Loucy (cell line): ENCODE results near the gene OR2T5.
"Not testable (repeated sequence)": the region's sequence is repeated elsewhere in the genome, so short reads cannot be mapped to it uniquely, and the experiment has no call there.

Experiments used
- EZH2phosphoT487 ChIP-seq: fragments of 200-600 bp; IDR thresholded peaks from 2 replicates; pipeline ENCODE4 v1.6.1; 2018; ENCODE audit warnings: antibody characterized with exemption, mild to moderate bottlenecking, moderate library complexity, borderline replicate concordance
- TF ChIP-seq, protein P1 (sequence below): fragments of 200-600 bp; sonication (generic); conservative IDR thresholded peaks from 2 replicates; pipeline ENCODE4 v1.5.1; 2014; ENCODE audit warnings: mild to moderate bottlenecking, antibody characterized with exemption, low read length

DNA sequence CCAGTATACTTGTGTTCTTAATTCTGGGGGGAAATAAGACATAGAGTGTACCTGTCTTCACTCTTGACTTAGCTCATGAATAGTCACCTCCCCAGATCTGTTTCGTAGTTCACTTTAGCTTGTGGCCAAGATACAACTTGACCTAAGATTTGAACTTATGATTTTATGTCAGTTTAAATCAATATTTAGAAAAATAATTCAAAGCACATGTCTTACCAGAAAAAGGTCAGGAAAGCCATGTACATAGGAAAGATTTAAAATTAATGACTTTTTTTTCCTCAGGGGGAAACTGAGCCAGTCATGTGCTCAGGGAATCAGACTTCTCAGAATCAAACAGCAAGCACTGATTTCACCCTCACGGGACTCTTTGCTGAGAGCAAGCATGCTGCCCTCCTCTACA, 15.3 kb upstream of the OR2T5 start, which contains the start of gene OR2T3:
- TF ChIP-seq, protein P1, sequence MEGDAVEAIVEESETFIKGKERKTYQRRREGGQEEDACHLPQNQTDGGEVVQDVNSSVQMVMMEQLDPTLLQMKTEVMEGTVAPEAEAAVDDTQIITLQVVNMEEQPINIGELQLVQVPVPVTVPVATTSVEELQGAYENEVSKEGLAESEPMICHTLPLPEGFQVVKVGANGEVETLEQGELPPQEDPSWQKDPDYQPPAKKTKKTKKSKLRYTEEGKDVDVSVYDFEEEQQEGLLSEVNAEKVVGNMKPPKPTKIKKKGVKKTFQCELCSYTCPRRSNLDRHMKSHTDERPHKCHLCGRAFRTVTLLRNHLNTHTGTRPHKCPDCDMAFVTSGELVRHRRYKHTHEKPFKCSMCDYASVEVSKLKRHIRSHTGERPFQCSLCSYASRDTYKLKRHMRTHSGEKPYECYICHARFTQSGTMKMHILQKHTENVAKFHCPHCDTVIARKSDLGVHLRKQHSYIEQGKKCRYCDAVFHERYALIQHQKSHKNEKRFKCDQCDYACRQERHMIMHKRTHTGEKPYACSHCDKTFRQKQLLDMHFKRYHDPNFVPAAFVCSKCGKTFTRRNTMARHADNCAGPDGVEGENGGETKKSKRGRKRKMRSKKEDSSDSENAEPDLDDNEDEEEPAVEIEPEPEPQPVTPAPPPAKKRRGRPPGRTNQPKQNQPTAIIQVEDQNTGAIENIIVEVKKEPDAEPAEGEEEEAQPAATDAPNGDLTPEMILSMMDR: not testable (repeated sequence)
- not testable (repeated sequence) for TF ChIP-seq EZH2phosphoT487
